Fibroblast of lung (primary cell): ENCODE results near the gene INTS1.

Experiments
- EZH2 ChIP-seq: IDR thresholded peaks from 2 replicates; pipeline ENCODE4 v1.5.1; 2012; ENCODE audit warnings: low read length, control low read depth, mild to moderate bottlenecking; ENCODE audit errors: missing control alignments
- TF ChIP-seq, protein P1 (sequence below), 2 donors: IDR thresholded peaks in 1 of 2; conservative IDR thresholded peaks in 1 of 2; 1 replicate in 1 of 2; 2 replicates in 1 of 2; pipeline ENCODE4 v1.5.1; 2011 to 2012; ENCODE audit warnings: low read length in 2 of 2, control low read depth in 1 of 2, inconsistent platforms in 1 of 2, low read depth in 1 of 2, mild to moderate bottlenecking in 1 of 2

DNA sequence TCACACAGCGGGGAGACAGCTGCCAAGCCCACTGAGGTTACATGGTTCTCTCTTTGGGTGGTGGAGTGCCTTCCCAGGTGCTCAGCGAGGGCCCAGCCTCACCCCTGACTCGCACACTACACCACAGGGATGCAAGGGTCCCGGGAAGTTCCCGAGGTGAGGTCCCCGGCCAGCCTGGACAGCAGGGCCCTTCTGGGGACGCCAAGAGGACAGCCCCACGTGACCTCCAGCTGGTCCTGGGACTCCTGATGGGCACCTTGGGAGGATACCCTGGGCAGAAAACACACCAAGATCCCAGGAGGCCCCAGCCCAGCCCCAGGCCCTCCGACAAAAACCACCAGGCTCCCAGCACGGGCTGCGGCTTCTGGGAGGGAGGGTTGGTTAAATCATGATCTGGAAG, 53.2 kb downstream of the INTS1 start:
- no peak for TF ChIP-seq EZH2
- TF ChIP-seq, protein P1, sequence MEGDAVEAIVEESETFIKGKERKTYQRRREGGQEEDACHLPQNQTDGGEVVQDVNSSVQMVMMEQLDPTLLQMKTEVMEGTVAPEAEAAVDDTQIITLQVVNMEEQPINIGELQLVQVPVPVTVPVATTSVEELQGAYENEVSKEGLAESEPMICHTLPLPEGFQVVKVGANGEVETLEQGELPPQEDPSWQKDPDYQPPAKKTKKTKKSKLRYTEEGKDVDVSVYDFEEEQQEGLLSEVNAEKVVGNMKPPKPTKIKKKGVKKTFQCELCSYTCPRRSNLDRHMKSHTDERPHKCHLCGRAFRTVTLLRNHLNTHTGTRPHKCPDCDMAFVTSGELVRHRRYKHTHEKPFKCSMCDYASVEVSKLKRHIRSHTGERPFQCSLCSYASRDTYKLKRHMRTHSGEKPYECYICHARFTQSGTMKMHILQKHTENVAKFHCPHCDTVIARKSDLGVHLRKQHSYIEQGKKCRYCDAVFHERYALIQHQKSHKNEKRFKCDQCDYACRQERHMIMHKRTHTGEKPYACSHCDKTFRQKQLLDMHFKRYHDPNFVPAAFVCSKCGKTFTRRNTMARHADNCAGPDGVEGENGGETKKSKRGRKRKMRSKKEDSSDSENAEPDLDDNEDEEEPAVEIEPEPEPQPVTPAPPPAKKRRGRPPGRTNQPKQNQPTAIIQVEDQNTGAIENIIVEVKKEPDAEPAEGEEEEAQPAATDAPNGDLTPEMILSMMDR (conservative IDR thresholded peaks at IDR 0.05 in 1 of 2, IDR thresholded peaks at IDR 0.05 in 1 of 2; ENCODE audit: low read depth in 1 of 2, low read length in 2 of 2), result no peak
